ENCODE data around the gene ANKRD66. TPM values are rescaled to one million over a fixed set of nuclear protein-coding genes. Genes with fewer than 3 reads are reported as not detected.

The ANKRD66 gene
- total RNA-seq, 2 experiments from 2014 or later: not detected

DNA sequence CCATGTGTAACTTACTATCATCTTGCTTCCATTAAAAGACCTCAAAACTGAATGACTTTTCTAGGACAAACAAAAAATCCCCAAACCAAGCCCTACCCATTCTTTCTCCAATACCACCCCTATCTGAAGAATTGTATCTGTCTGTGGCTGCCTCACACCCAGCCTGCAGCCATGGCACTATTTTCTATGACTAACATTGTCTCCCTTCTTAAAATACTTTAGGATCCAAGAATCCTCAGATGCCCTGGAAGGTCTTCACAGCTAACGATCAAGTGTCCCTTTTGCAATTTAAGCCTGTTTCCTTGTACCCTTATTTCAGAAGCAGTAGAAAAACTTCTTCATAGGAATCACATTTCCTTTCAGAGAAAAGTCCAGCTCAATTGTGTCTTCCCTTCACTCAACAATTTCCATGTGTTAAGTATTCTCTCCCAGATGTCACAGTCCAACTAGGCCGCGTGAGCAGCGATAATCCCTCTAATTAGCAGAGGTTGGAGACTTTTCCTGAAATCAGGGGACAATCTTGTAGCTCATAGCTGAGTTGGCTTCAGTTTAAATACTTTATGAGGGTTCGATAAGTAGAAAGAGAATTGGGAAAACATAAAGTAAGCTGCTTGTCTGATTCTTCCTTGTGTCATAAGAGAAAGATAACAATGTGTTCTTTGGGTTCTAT is 41.3 kb downstream of the ANKRD66 start:
- no peaks in the 10 kb centered on the region for H3K4me1 ChIP-seq (ENCODE audit: insufficient read depth, low read length)
- no peak overlapping the region for H3K4me3 Mint-ChIP-seq
- no peaks in the 10 kb centered on the region for H3K36me3 Mint-ChIP-seq (ENCODE audit: low read depth)
- H3K9me3 ChIP-seq (ENCODE audit: control insufficient read depth in 1 of 2, insufficient read depth in 1 of 2, low read length in 2 of 2): no peaks in the 10 kb centered on the region
- H3K9me3 Mint-ChIP-seq: no peaks in the 10 kb centered on the region
- intact Hi-C loops (cut with DNase I, micrococcal nuclease): no loop called here
- POLR2A ChIA-PET: no interaction called here
- no peaks in the 10 kb centered on the region for H3K36me3 ChIP-seq (ENCODE audit: insufficient read depth, low read length)
- no peak overlapping the region for H3K27ac ChIP-seq (ENCODE audit: low read depth in 1 of 2, low read length in 2 of 2)
- H3K27me3 ChIP-seq (ENCODE audit: control insufficient read depth in 1 of 2, insufficient read depth in 2 of 2, low read length in 2 of 2): no peaks in the 10 kb centered on the region
- no peak overlapping the region for H3K4me3 ChIP-seq (ENCODE audit: low read length)
- H3K27ac Mint-ChIP-seq: no peak overlapping the region
- H3K27me3 Mint-ChIP-seq: no peaks in the 10 kb centered on the region
- TF ChIP-seq, protein P1, sequence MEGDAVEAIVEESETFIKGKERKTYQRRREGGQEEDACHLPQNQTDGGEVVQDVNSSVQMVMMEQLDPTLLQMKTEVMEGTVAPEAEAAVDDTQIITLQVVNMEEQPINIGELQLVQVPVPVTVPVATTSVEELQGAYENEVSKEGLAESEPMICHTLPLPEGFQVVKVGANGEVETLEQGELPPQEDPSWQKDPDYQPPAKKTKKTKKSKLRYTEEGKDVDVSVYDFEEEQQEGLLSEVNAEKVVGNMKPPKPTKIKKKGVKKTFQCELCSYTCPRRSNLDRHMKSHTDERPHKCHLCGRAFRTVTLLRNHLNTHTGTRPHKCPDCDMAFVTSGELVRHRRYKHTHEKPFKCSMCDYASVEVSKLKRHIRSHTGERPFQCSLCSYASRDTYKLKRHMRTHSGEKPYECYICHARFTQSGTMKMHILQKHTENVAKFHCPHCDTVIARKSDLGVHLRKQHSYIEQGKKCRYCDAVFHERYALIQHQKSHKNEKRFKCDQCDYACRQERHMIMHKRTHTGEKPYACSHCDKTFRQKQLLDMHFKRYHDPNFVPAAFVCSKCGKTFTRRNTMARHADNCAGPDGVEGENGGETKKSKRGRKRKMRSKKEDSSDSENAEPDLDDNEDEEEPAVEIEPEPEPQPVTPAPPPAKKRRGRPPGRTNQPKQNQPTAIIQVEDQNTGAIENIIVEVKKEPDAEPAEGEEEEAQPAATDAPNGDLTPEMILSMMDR (IDR thresholded peaks at IDR 0.05): no peak
- ATAC-seq (ENCODE audit: poor library complexity) (no peak), DNase-seq (no peak)
- H3K4me1 Mint-ChIP-seq (ENCODE audit: low read depth): no peaks in the 10 kb centered on the region
- CTCF ChIA-PET: no interaction called here

DNA sequence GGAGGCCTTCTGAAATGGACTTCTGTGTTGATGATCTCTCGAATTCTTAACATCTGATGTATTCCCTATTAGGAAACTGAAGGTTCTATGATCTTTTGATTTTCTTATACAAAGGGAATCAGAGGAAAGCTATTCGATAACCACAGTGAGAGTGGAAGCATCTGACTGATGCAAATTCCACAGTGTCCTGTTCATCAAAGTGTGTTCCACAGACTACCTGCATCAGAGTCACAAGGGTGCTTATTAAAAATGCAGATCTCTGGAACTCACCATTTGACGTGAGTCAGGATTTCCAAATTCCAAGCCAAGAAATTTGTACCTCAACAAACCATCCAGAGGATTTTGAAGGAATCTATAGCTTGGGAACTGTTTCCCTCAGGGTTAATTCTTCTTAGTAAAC is 42.1 kb downstream of the ANKRD66 start:
- Histone ChIP-seq H3K27me3 (ENCODE audit: control insufficient read depth in 1 of 2, insufficient read depth in 2 of 2, low read length in 2 of 2) (no peaks in the 10 kb centered on the region), H3K9me3 (ENCODE audit: control insufficient read depth in 1 of 2, insufficient read depth in 1 of 2, low read length in 2 of 2) (no peaks in the 10 kb centered on the region), H3K27ac (ENCODE audit: low read depth in 1 of 2, low read length in 2 of 2) (no peak overlapping the region), H3K36me3 (ENCODE audit: insufficient read depth, low read length) (no peaks in the 10 kb centered on the region), H3K4me1 (ENCODE audit: insufficient read depth, low read length) (no peaks in the 10 kb centered on the region), H3K4me3 (ENCODE audit: low read length) (no peak overlapping the region)
- intact Hi-C loops (cut with DNase I, micrococcal nuclease): no loop called here
- ChIA-PET POLR2A (no interaction called here), CTCF (no interaction called here)
- Mint-ChIP-seq H3K27ac (no peak overlapping the region), H3K27me3 (no peaks in the 10 kb centered on the region), H3K9me3 (no peaks in the 10 kb centered on the region), H3K4me1 (ENCODE audit: low read depth) (no peaks in the 10 kb centered on the region), H3K36me3 (ENCODE audit: low read depth) (no peaks in the 10 kb centered on the region), H3K4me3 (no peak overlapping the region)
- TF ChIP-seq, protein P1 (IDR thresholded peaks at IDR 0.05): no peak
- no peak for DNase-seq
- ATAC-seq (ENCODE audit: poor library complexity): no peak

DNA sequence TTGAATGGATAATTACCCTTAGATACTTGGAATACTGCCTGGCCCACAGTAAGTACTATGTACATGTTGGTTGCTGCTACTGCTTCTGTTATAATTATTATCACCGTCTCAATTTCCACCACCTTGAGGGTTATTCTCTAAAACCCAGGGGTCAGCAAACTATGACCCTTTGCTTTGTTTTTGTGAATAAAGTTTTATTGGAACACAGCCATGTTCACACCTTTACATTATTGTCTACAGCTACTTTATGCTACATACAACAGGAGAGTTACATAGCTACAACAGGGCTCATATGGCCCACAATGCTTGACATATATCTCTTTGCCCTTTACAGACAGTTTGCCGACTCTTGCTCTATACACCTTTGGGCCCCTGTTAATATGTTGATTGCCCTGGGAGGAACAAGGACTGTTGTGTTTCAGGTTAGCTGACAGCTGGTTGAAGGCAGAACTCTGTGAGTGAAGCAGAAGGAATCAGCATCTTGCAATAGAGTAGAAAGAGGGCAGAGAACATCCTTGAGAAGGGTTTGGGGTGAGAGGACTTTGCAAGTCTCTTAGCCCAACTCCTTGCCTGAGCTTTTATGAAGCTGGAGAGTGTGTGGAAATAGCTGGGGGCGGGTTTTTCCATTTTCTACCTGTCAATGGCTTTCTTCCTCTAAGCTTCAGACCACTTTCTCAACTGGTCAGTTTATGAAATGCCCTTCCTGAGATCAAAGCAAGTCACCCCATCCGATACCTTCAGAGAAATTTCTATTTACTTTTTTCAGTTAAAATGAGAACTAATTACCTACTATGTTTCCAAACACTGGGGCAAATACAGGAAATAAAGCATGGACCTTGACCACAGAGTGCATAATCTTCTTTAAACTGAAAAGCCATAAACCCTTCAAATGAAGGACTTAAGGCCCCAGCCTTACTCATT is 43.0 kb downstream of the ANKRD66 start:
- ChIA-PET CTCF (interaction anchor here (0.6 kb wide), 1 partner anchor 47 kb away, joined by 3 read pairs; no protein-coding TSS in a partner anchor), POLR2A (no interaction called here)
- no peaks in the 10 kb centered on the region for H3K9me3 ChIP-seq (ENCODE audit: control insufficient read depth in 1 of 2, insufficient read depth in 1 of 2, low read length in 2 of 2)
- peaks cover under 1% of the 10 kb centered on the region for H3K27me3 Mint-ChIP-seq
- no peaks in the 10 kb centered on the region for H3K9me3 Mint-ChIP-seq
- H3K36me3 ChIP-seq (ENCODE audit: insufficient read depth, low read length): no peaks in the 10 kb centered on the region
- no peak overlapping the region for H3K4me3 ChIP-seq (ENCODE audit: low read length)
- no peak for DNase-seq
- no peaks in the 10 kb centered on the region for H3K36me3 Mint-ChIP-seq (ENCODE audit: low read depth)
- TF ChIP-seq, protein P1 (IDR thresholded peaks at IDR 0.05): no peak
- H3K27ac Mint-ChIP-seq: no peak overlapping the region
- no peaks in the 10 kb centered on the region for H3K4me1 ChIP-seq (ENCODE audit: insufficient read depth, low read length)
- no peak for ATAC-seq (ENCODE audit: poor library complexity)
- intact Hi-C loops (cut with DNase I, micrococcal nuclease): no loop called here
- no peak overlapping the region for H3K27ac ChIP-seq (ENCODE audit: low read depth in 1 of 2, low read length in 2 of 2)
- H3K4me3 Mint-ChIP-seq: no peak overlapping the region
- H3K27me3 ChIP-seq (ENCODE audit: control insufficient read depth in 1 of 2, insufficient read depth in 2 of 2, low read length in 2 of 2): peaks cover 0 to 4% of the 10 kb centered on the region in 2 experiments
- no peaks in the 10 kb centered on the region for H3K4me1 Mint-ChIP-seq (ENCODE audit: low read depth)

All from CD4-positive, alpha-beta T cell (primary cell).